Kidney epithelial cell (primary cell): ENCODE results near the gene CHST12. TPM values are rescaled to one million over a fixed set of nuclear protein-coding genes. Genes with fewer than 3 reads are reported as not detected.
A peak's percentile ranks its signal among the peaks of the same experiment; 100 is the strongest.
"Not testable (repeated sequence)": the region's sequence is repeated elsewhere in the genome, so short reads cannot be mapped to it uniquely, and the experiment has no call there.

ENCODE experiments used
- DNase-seq: peaks from one replicate; pipeline ENCODE4 v3.0.0-alpha.2; 2010; ENCODE audit warnings: low read depth
- H3K27me3 ChIP-seq: 2 replicates; pipeline ENCODE4 v1.6.0; 2011; ENCODE audit warnings: low read length; ENCODE audit not compliant: control insufficient read depth, insufficient read depth
- H3K36me3 ChIP-seq: 2 replicates; pipeline ENCODE4 v1.5.1; 2011; ENCODE audit warnings: low read length; ENCODE audit not compliant: control insufficient read depth, insufficient read depth
- H3K4me3 ChIP-seq: 2 replicates; pipeline ENCODE4 v1.5.1; 2011; ENCODE audit warnings: low read depth, mild to moderate bottlenecking, control low read depth, low read length
- total RNA-seq: library from RNA; depleted of rRNA; stranded (reverse); fragments of >200 nt; gene quantifications from 2 replicates; pipeline ENCODE4 v1.2.3, GENCODE V29; 2015
- TF ChIP-seq, protein P1 (sequence below): IDR thresholded peaks from 2 replicates; pipeline ENCODE4 v1.5.1; 2011; ENCODE audit warnings: mild to moderate bottlenecking, moderate library complexity, low read length, control low read depth, inconsistent platforms; ENCODE audit not compliant: insufficient read depth, poor library complexity, severe bottlenecking

Gene CHST12
- total RNA-seq, 1 donor from 2014 or later: 11.6 TPM

DNA sequence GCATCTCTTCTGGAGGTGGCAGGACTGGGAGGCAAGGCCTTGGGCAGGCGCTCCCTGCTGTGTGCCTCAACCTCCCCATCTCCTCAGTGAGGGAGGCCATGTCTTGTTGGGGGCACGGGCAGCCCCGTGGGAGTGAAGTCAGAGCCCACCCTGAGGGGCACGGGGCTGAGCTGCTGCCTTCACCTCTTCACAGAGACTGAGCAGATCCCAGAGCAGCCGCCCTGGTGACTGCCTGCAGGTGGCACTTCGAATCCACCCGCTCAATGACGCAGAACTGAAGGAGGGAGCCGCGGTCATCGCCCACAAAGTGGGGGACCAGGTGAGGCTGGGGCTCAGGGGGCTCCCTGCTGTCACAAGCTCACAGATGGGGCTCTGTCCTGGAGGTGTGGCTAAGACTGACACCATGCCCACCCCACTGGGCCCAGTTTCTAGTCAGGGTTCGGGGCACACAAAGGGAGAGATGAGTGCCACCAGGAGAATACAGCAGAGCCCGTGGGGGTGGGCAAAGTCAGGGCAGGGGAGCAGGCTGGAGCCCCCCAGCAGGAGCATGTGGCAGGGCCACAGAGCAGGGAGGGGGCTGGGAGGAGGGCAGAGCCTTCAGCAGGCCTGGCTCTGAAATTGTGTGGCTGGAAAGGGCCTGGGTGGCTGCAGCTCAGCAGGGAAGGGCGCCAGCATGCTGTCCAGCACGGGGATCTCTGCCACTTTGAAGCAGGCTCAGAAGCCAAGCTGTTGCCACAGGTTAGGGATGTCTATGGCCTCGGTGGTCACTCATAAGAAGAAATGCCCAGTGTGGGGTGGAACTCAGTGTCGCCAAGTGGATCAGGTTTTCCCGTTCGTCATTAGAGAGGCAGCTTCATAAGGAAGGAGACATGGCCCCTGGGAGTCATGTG, 18.8 kb upstream of the CHST12 start:
- Histone ChIP-seq H3K27me3 (no peaks in the 10 kb centered on the region), H3K36me3 (no peaks in the 10 kb centered on the region), H3K4me3 (no peak overlapping the region)
- TF ChIP-seq, protein P1, sequence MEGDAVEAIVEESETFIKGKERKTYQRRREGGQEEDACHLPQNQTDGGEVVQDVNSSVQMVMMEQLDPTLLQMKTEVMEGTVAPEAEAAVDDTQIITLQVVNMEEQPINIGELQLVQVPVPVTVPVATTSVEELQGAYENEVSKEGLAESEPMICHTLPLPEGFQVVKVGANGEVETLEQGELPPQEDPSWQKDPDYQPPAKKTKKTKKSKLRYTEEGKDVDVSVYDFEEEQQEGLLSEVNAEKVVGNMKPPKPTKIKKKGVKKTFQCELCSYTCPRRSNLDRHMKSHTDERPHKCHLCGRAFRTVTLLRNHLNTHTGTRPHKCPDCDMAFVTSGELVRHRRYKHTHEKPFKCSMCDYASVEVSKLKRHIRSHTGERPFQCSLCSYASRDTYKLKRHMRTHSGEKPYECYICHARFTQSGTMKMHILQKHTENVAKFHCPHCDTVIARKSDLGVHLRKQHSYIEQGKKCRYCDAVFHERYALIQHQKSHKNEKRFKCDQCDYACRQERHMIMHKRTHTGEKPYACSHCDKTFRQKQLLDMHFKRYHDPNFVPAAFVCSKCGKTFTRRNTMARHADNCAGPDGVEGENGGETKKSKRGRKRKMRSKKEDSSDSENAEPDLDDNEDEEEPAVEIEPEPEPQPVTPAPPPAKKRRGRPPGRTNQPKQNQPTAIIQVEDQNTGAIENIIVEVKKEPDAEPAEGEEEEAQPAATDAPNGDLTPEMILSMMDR: peak; percentile 50
- no peak for DNase-seq

DNA sequence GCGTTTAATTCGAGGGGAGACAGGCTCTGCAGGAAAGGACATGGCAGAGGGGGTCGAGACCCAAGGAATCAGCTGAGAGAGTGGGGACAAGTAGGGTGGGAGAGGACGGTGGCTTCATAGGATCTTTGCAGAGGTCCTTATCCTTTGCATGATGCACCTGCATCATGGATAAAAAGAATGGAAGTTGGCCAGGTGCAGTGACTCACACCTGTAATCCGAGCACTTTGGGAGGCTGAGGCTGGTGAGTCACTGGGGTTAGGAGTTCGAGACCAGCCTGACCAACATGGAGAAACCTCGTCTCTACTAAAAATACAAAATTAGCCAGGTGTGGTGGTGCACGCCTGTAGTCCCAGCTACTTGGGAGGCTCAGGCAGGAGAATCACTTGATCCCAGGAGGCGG, 17.3 kb upstream of the CHST12 start:
- not testable (repeated sequence) for H3K36me3 ChIP-seq, DNase-seq, H3K4me3 ChIP-seq, H3K27me3 ChIP-seq

DNA sequence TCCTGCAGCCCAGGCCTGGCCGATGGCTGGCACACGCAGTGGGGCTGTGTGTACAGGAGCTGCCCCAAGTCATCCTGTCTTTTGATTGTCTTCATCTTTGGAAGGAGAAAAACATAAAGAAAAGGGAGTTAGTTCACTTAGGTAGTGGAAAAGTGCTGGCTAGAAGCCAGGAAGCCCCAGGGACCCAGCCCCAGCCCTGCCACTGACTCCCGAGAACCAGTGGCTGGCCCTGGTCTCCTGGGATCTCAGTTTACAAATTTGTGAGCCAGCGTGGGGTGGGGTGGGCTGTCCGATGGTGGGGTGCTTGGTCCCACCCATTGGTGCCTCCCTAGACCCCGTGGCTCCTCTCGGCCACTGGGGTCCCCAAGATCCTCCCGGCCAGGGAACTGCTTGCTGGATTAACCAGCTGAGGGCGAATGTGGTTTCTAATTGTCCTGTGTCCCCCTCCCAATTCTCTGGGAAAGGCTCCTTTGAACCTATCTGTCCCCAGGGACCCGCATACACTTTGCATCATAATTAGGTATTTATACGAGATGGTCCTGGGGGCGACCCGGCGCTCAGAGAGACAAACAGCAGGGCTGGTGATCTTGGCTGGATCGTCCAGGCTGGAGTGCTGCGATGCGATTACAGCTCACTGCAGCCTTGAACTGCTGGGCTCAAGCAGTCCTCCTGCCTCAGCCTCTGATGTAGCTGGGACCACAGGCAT, 16.3 kb upstream of the CHST12 start:
- Histone ChIP-seq H3K36me3 (no peaks in the 10 kb centered on the region), H3K27me3 (no peaks in the 10 kb centered on the region), H3K4me3 (no peak overlapping the region)
- TF ChIP-seq, protein P1: no peak
- DNase-seq: no peak

DNA sequence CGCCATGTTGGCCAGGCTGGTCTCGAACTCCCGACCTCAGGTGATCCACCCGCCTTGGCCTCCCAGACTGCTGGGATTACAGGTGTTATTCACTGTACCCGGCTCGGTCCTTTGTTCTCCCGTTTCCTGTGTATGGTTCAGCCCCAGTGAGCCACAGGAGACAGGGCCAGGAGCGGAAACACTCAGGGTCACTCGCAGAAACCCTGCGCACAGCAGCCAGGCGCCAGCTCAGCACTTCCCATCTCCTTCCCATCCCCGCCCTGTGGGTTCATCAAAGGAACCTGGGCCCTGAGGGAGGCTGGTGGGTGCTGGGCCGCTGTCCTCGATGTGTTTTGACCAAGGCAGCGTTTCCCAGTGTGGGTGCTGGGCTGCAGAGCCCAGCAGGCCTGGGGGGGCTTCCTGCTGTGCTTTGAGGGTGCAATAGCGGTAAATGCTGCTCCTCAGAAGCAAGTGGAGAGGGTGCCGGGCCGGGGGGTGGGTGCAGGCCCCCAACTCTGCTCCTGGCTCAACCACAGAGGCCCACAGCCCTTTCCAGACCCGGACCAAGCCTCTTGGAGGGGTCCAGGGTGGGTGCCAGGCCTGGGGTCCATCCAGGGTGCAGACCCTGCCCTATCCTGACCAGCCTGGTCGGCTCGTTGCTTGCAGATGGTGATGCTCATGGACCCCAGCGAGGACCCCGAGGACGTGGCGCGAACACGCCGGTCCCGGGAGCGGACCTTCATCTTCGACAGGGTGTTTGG, 15.3 kb upstream of the CHST12 start:
- no peaks in the 10 kb centered on the region for H3K27me3 ChIP-seq
- TF ChIP-seq, protein P1: no peak
- no peak for DNase-seq
- H3K36me3 ChIP-seq: no peaks in the 10 kb centered on the region
- H3K4me3 ChIP-seq: no peak overlapping the region

DNA sequence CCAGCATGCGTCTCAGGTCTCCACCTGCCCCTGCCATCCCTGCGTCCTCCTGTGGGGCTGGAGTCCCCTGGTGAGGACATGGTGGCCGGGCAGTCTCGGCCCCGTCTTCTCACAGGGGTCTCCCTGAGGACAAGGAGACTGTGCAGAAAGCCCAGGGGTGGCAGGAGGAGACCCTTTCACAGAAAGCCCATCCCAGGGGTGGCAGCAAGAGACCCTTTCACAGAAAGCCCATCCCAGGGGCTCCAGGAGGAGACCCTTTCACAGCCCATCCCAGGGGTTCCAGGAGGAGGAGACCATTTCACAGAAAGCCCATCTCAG, 14.8 kb upstream of the CHST12 start:
- TF ChIP-seq, protein P1: no peak
- DNase-seq: no peak
- Histone ChIP-seq H3K4me3 (no peak overlapping the region), H3K27me3 (no peaks in the 10 kb centered on the region), H3K36me3 (no peaks in the 10 kb centered on the region)

DNA sequence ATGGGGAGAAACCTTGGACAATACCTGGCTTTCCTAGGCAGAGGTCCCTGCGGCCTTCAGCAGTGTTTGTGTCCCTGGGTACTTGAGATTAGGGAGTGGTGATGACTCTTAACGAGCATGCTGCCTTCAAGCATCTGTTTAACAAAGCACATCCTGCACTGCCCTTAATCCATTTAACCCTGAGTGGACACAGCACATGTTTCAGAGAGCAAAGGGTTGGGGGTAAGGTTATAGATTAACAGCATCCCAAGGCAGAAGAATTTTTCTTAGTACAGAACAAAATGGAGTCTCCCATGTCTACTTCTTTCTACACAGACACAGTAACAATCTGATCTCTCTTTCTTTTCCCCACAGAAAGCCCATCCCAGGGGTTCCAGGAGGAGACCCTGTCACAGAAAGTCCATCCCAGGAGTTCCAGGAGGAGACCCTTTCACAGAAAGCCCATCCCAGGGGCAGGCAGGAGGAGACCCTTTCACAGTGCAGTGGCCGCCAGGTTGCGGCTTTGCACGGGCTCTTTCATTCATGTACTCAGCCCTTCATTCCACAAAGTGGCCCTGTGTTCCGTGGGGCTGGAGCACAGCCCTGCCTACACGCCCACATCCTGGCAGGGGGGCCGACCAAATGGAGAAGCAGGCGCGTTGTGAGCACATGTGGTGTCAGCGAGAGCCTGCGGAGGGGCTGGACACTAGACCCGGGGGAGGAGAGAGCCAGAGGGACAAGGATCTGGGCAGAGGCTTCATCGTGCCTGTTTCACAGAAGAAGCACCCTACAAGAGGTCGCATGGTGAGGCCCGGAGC, 13.2 kb upstream of the CHST12 start:
- not testable (repeated sequence) for H3K36me3 ChIP-seq, H3K4me3 ChIP-seq, DNase-seq, H3K27me3 ChIP-seq
